ENCODE data around the gene VAC14. TPM values are rescaled to one million over a fixed set of nuclear protein-coding genes. Genes with fewer than 3 reads are reported as not detected.

Gene VAC14
- total RNA-seq, 4 donors from 2014 or later, result 44.0 to 106 (median 64.5) TPM

DNA sequence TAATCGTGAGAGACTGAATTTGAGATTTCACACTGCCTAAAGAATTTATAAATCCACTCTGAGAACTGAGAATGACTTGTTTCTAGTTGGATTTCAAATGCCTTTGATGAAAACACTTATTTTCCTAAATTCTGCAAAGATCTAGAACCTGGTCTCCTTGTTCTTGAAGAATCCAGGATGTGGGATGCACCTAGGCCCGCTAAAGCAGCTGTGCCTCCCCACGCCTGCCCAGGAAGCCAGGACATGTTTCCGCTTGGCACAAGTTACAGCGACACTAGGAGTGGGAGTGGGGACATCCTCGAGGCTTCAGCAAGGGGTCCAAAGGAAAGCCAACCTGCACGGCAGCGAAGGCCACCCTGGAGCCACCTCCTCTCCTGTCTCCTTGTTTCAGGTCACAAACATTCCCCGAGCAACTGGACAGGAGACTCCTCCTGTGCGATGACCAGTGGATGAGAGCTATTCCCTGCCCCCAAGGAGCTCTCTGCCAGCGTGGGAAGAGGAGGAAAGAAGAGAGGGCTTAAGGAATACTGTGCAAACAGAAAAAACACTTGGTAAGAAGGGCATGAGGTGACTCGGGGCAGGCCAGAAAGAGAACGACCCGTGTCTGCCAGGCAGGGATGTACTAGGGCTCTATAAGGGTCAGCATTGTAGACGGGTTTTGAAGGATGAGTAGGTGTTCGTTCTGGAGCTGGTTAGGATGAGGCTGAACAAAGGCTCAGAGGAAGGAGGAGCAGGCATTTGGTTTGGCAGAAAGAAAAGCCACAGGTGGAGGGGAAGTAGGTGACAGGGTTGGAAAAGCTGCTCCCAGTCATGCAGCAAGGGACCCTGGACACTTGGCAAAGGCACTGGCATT lies 11.1 kb downstream of the VAC14 start:
- H3K9me3 ChIP-seq, result no peaks in the 10 kb centered on the region
- no peaks in the 10 kb centered on the region for H3K27me3 ChIP-seq
- no peaks in the 10 kb centered on the region for H3K4me1 ChIP-seq
- H3K36me3 ChIP-seq, result peaks cover 0 to 22% (median 0%) of the 10 kb centered on the region in 3 donors
- no peak for DNase-seq
- no peak overlapping the region for H3K4me3 ChIP-seq
- TF ChIP-seq POLR2A (IDR thresholded peaks at IDR 0.05), result no peak
- TF ChIP-seq, protein P1, sequence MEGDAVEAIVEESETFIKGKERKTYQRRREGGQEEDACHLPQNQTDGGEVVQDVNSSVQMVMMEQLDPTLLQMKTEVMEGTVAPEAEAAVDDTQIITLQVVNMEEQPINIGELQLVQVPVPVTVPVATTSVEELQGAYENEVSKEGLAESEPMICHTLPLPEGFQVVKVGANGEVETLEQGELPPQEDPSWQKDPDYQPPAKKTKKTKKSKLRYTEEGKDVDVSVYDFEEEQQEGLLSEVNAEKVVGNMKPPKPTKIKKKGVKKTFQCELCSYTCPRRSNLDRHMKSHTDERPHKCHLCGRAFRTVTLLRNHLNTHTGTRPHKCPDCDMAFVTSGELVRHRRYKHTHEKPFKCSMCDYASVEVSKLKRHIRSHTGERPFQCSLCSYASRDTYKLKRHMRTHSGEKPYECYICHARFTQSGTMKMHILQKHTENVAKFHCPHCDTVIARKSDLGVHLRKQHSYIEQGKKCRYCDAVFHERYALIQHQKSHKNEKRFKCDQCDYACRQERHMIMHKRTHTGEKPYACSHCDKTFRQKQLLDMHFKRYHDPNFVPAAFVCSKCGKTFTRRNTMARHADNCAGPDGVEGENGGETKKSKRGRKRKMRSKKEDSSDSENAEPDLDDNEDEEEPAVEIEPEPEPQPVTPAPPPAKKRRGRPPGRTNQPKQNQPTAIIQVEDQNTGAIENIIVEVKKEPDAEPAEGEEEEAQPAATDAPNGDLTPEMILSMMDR (IDR thresholded peaks at IDR 0.05), result no peak
- no peak overlapping the region for H3K27ac ChIP-seq

DNA sequence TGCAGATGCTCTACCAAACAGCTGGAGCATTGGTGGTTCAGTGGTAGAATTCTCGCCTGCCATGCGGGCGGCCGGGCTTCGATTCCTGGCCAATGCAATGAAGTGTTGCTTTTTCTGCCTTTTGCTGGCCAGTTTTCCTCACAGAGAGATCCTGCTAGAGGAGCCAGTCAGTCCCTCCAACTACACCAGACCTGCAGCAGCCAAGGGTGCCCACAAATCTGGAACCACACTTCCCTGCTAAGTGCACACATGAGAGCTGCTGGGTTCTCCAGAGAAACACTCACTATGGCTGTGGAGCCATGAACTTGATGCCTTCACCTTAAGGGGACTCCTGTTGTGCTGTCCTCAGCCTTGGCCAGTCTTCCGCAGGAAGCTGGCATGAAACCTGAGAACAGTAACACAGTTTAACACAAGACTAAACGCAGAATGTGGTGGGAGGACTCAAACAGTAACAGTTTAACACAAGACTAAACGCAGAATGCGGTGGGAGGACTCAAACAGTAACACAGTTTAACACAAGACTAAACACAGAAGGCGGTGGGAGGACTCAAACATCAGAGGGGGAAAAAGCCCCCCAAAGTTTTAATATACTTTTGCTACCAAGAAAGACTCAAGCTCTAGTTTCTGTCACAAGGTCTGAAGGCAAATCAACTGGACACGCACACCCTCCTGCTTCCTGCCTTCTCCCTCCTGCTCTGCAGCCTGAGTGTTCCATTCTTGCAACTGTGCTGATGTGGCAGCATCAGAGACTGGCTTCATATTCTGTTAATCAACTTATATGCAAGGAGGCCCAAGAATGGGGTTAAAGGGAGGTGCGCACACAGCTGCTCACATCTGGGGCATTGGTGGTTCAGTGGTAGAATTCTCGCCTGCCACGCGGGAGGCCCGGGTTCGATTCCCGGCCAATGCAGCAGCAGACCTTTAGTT lies 12.0 kb downstream of the VAC14 start:
- H3K9me3 ChIP-seq, result no peaks in the 10 kb centered on the region
- TF ChIP-seq, protein P1 (IDR thresholded peaks at IDR 0.05), result no peak
- TF ChIP-seq POLR2A (IDR thresholded peaks at IDR 0.05), result no peak
- no peak overlapping the region for H3K4me3 ChIP-seq
- DNase-seq, result peak in 1 of 3 donors; percentile 61
- no peaks in the 10 kb centered on the region for H3K27me3 ChIP-seq
- H3K4me1 ChIP-seq, result no peaks in the 10 kb centered on the region
- H3K27ac ChIP-seq, result no peak overlapping the region
- H3K36me3 ChIP-seq, result peaks cover 0 to 30% (median 0%) of the 10 kb centered on the region in 3 donors

DNA sequence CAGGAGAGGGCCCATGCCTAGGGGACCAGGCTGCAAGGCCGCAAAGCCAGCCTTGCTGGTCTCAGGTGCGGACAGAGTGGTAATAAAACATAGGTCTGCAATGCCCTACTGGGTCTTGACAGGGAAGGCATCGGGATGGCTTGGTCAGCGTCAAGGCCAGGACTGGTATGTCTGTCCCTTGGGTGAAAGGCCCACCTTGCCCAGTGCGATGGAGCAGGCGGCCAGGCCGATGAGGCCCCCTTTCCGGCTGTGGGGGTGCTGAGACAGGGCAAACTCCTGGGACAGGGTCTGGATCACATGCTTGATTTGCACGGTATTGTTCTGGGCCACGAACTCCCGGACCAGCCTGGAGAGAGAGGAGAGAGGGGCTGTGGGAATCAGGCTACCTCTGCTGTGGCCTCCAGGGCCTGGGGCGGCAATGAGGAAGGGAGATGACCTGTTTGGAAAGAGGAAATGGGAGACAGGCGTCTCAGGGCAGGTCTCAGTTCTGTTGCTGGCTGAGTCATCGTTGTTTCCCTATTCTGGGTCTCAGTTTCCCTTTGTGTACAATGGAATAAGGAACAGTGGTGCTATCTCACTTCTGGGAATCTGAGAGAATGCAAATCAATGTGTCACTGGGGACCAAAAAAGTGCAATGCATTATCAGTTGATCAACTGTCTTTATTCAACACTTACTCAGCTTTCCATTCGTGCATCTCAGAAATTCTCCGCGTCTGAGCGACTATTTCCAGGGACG lies 14.8 kb downstream of the VAC14 start:
- TF ChIP-seq POLR2A (IDR thresholded peaks at IDR 0.05), result no peak
- TF ChIP-seq, protein P1 (IDR thresholded peaks at IDR 0.05), result no peak
- peaks cover 0 to 58% (median 4%) of the 10 kb centered on the region in 3 donors for H3K36me3 ChIP-seq

DNA sequence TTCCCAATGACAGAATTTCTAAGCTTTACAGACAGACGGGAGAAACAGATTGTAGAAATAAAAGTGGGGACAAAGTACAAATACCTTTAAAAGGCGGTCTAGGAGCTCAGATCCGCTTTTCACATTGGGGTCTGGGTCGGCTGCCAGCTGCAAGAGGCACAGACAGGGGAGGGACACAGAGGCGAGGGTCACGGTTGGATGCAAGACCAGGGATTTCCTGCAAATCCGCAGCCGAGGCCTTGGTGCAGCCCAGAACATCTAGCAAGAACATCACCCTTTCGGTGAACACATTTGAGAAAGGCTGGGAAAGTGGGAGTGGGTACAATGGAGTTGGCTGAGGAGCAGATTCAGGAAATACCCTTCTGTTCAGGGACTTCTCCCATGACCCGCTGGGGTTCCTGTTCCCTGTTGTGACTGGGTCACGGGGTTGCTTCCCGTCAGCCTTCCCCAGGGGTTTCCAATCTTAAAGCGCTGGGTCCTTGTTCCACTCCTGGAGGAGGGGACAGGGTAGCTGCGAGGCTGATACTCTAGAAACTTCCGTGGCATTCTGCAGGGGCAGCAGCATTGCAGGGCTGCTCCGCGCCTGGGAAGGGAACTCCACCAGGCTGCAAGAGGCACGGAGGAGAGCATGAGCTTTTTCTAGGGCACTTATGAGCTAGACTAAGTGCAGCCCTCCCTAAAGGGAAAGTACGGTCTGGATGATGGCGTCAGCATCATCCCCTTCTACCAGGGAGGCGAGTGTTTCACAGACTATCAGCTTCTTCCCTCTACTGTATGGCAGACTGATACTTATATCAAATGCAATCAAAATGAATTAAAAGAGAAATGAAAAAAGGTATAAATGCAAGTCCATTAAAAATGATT lies 16.0 kb downstream of the VAC14 start:
- Histone ChIP-seq H3K4me1 (no peaks in the 10 kb centered on the region), H3K9me3 (no peaks in the 10 kb centered on the region), H3K27ac (no peak overlapping the region), H3K4me3 (no peak overlapping the region), H3K27me3 (no peaks in the 10 kb centered on the region), H3K36me3 (peaks cover 0 to 70% (median 4%) of the 10 kb centered on the region in 3 donors)
- TF ChIP-seq, protein P1 (IDR thresholded peaks at IDR 0.05), result no peak
- TF ChIP-seq POLR2A (IDR thresholded peaks at IDR 0.05), result no peak
- DNase-seq, result no peak

More for the DNA sequence above, 14.8 kb downstream of the VAC14 start:
- Histone ChIP-seq H3K27me3 (no peaks in the 10 kb centered on the region), H3K9me3 (no peaks in the 10 kb centered on the region), H3K4me3 (no peak overlapping the region), H3K4me1 (no peaks in the 10 kb centered on the region), H3K27ac (no peak overlapping the region)
- no peak for DNase-seq

Measured in Peyer's patch (tissue), 4 donors.